GM19467 (cell line): Measurements from ENCODE around the gene DPYD.
A peak's percentile ranks its signal among the peaks of the same experiment; 100 is the strongest.

ENCODE experiments used
- ATAC-seq: cut with Tn5 transposase; IDR thresholded peaks from one replicate; pipeline ENCODE4 v1.9.1; 2021; ENCODE audit warnings: mild to moderate bottlenecking, moderate library complexity; ENCODE audit not compliant: unreplicated experiment

DPYD gene

GRCh38 chr1:97166626-97167025 lies 754.2 kb downstream of the DPYD start:
- ATAC-seq = no peak

- ATAC-seq = no peak
Measured at GRCh38 chr1:97164276-97164639, 756.6 kb downstream of the DPYD start.

- peak; percentile 66 for ATAC-seq
Measured at GRCh38 chr1:97163591-97164275, 757.1 kb downstream of the DPYD start.

GRCh38 chr1:97160818-97161217 lies 760.0 kb downstream of the DPYD start:
- ATAC-seq = no peak

- ATAC-seq = peak; percentile 50
Measured at GRCh38 chr1:97159342-97159741, 761.5 kb downstream of the DPYD start.

- ATAC-seq = peak; percentile 20
Measured at GRCh38 chr1:97158691-97159096, 762.1 kb downstream of the DPYD start.

- no peak for ATAC-seq
Measured at GRCh38 chr1:97157991-97158390, 762.8 kb downstream of the DPYD start.

GRCh38 chr1:97151651-97152050 lies 769.2 kb downstream of the DPYD start:
- ATAC-seq = no peak

GRCh38 chr1:97145321-97145956 lies 775.4 kb downstream of the DPYD start:
- no peak for ATAC-seq

GRCh38 chr1:97144527-97144926 lies 776.3 kb downstream of the DPYD start:
- ATAC-seq = no peak

GRCh38 chr1:97143236-97143882 lies 777.5 kb downstream of the DPYD start:
- no peak for ATAC-seq

- no peak for ATAC-seq
Measured at GRCh38 chr1:97140611-97141010, 780.2 kb downstream of the DPYD start.

- ATAC-seq = no peak
Measured at GRCh38 chr1:97139512-97139911, 781.3 kb downstream of the DPYD start.

- ATAC-seq = peak; percentile 26
Measured at GRCh38 chr1:97138515-97139032, 782.3 kb downstream of the DPYD start.

- ATAC-seq = peak; percentile 96
Measured at GRCh38 chr1:97137862-97138514, 782.8 kb downstream of the DPYD start.

GRCh38 chr1:97136996-97137395 lies 783.8 kb downstream of the DPYD start:
- no peak for ATAC-seq

GRCh38 chr1:97135972-97136371 lies 784.9 kb downstream of the DPYD start:
- ATAC-seq = no peak

GRCh38 chr1:97128426-97128825 lies 792.4 kb downstream of the DPYD start:
- no peak for ATAC-seq

GRCh38 chr1:97123717-97124431 lies 797.0 kb downstream of the DPYD start:
- ATAC-seq = no peak

GRCh38 chr1:97120806-97121205 lies 800.0 kb downstream of the DPYD start:
- no peak for ATAC-seq
